ENCODE results near the gene BPGM.

BPGM gene

DNA sequence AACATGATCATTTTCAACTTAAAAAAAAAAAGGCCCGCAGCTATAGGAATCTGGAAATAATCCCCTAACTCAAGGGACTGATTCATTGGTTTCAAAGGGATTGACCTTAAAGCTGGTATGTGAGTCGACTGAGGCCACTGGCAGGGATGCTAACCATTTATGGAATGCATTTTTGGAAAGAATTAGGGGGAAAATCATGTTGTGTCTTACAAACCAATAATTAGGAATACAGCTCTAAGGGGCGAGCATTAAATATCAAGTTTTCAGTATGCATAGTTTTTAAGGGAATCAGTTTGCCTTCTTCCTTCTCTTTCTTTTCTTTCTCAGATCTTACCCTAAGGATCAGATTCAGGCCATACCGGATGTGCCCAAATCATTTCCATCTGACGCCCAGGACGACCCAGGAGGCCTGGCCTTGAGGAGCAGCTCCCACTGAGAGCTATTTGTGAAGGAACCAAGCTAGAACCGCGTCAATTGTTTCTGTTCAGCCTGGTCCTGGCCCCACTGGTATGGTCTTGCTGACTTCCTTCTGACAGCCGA is 48.7 kb downstream of the BPGM start:
- CTCF ChIA-PET = interaction anchor here (0.6 to 1.8 kb wide), 9 partner anchors 8 to 1024 kb away, joined by 3 to 6 read pairs (median 3); no protein-coding TSS in a partner anchor
- no peak for TF ChIP-seq ZNF302 (tag by site-specific recombination; IDR thresholded peaks at IDR 0.05; ENCODE audit: low read depth)
- TF ChIP-seq ZNF776 (tag by site-specific recombination; IDR thresholded peaks at IDR 0.05; ENCODE audit: borderline replicate concordance) = no peak
- TF ChIP-seq ZNF837 (tag by site-specific recombination; IDR thresholded peaks at IDR 0.05) = no peak
- Histone ChIP-seq H3K36me3 (ENCODE audit: control insufficient read depth in 2 of 2, insufficient read depth in 1 of 2, low read length in 2 of 2) (no peaks in the 10 kb centered on the region), H3K9me3 (ENCODE audit: control insufficient read depth, insufficient read depth, low read depth, low read length) (no peaks in the 10 kb centered on the region), H3K4me1 (ENCODE audit: control insufficient read depth, insufficient read depth, low read length) (no peaks in the 10 kb centered on the region), H3K27ac (ENCODE audit: extremely low read depth, low read depth, low read length) (no peak overlapping the region), H3K4me3 (ENCODE audit: low read depth, low read length) (no peak overlapping the region)
- POLR2A ChIA-PET = interaction anchor here (1.3 kb wide), 1 partner anchor 195 kb away, joined by 3 read pairs; no protein-coding TSS in a partner anchor

GRCh38 chr7:134696261-134696660 is 49.6 kb downstream of the BPGM start:
- Histone ChIP-seq H3K4me3 (ENCODE audit: low read depth, low read length) (no peak overlapping the region), H3K4me1 (ENCODE audit: control insufficient read depth, insufficient read depth, low read length) (no peaks in the 10 kb centered on the region), H3K27ac (ENCODE audit: extremely low read depth, low read depth, low read length) (no peak overlapping the region), H3K9me3 (ENCODE audit: control insufficient read depth, insufficient read depth, low read depth, low read length) (no peaks in the 10 kb centered on the region), H3K36me3 (ENCODE audit: control insufficient read depth in 2 of 2, insufficient read depth in 1 of 2, low read length in 2 of 2) (no peaks in the 10 kb centered on the region)
- POLR2A ChIA-PET = interaction anchor here (1.3 kb wide), 1 partner anchor 194 kb away, joined by 3 read pairs; no protein-coding TSS in a partner anchor
- CTCF ChIA-PET = interaction anchor here (1.1 to 1.8 kb wide), 3 partner anchors 21 to 307 kb away, joined by 3 to 6 read pairs (median 3); no protein-coding TSS in a partner anchor
- TF ChIP-seq ZNF549 (tag by site-specific recombination; IDR thresholded peaks at IDR 0.05) (no peak), ZNF239 (tag by site-specific recombination; IDR thresholded peaks at IDR 0.05) (no peak), ZNF580 (tag by site-specific recombination; IDR thresholded peaks at IDR 0.05) (no peak), ZNF248 (tag by site-specific recombination; IDR thresholded peaks at IDR 0.05) (no peak), ZNF518A (tag by site-specific recombination; conservative IDR thresholded peaks at IDR 0.05; ENCODE audit: low read depth) (no peak), ZNF510 (tag by site-specific recombination; IDR thresholded peaks at IDR 0.05; ENCODE audit: insufficient replicate concordance) (no peak), ZNF843 (tag by site-specific recombination; IDR thresholded peaks at IDR 0.05) (no peak), ZNF785 (tag by site-specific recombination; IDR thresholded peaks at IDR 0.05) (no peak), ZNF561 (tag by site-specific recombination; IDR thresholded peaks at IDR 0.05; ENCODE audit: borderline replicate concordance) (no peak), ZNF555 (tag by site-specific recombination; conservative IDR thresholded peaks at IDR 0.05) (no peak), ZNF133 (tag by site-specific recombination; IDR thresholded peaks at IDR 0.05) (no peak), FEZF1 (tag by site-specific recombination; IDR thresholded peaks at IDR 0.05) (no peak), ZNF501 (tag by site-specific recombination; IDR thresholded peaks at IDR 0.05) (no peak), ZFP37 (tag by site-specific recombination; IDR thresholded peaks at IDR 0.05) (no peak), GFI1B (tag by site-specific recombination; IDR thresholded peaks at IDR 0.05) (no peak)
- TF ChIP-seq, protein P1, sequence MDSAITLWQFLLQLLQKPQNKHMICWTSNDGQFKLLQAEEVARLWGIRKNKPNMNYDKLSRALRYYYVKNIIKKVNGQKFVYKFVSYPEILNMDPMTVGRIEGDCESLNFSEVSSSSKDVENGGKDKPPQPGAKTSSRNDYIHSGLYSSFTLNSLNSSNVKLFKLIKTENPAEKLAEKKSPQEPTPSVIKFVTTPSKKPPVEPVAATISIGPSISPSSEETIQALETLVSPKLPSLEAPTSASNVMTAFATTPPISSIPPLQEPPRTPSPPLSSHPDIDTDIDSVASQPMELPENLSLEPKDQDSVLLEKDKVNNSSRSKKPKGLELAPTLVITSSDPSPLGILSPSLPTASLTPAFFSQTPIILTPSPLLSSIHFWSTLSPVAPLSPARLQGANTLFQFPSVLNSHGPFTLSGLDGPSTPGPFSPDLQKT (IDR thresholded peaks at IDR 0.05; ENCODE audit: borderline replicate concordance, low read depth, low read length) = no peak
- TF ChIP-seq, protein P2, sequence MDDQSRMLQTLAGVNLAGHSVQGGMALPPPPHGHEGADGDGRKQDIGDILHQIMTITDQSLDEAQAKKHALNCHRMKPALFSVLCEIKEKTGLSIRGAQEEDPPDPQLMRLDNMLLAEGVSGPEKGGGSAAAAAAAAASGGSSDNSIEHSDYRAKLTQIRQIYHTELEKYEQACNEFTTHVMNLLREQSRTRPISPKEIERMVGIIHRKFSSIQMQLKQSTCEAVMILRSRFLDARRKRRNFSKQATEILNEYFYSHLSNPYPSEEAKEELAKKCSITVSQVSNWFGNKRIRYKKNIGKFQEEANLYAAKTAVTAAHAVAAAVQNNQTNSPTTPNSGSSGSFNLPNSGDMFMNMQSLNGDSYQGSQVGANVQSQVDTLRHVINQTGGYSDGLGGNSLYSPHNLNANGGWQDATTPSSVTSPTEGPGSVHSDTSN (CRISPR knock-in tag; IDR thresholded peaks at IDR 0.05) = no peak

Measured in HEK293 (cell line).